CD14-positive monocyte (primary cell): ENCODE data around the gene UBE2N. TPM values are rescaled to one million over a fixed set of nuclear protein-coding genes. Genes with fewer than 3 reads are reported as not detected.

ENCODE experiments used
- DNase-seq, 3 donors: peaks; one replicate each; pipeline ENCODE4 v3.0.0-alpha.2; 2011 to 2022
- H2AFZ ChIP-seq: 2 replicates; pipeline ENCODE4 v1.6.0; 2012; ENCODE audit warnings: mild to moderate bottlenecking, low read depth, low read length, inconsistent platforms; ENCODE audit not compliant: insufficient read depth, poor library complexity, severe bottlenecking
- H3K27ac ChIP-seq, 2 donors: 1 replicate in 1 of 2; 2 replicates in 1 of 2; pipeline ENCODE4 v1.5.1; 2012 to 2013; ENCODE audit warnings: low read length in 2 of 2, control low read depth in 1 of 2, inconsistent platforms in 1 of 2, low read depth in 1 of 2, mild to moderate bottlenecking in 1 of 2
- H3K27me3 ChIP-seq, 2 donors: one replicate each; pipeline versions ENCODE4 v1.6.0 to v1.6.1; 2011 to 2013; ENCODE audit warnings: low read length in 2 of 2; ENCODE audit not compliant: control insufficient read depth in 2 of 2, insufficient read depth in 2 of 2
- H3K36me3 ChIP-seq, 2 donors: replicated peaks in 1 of 2; 1 replicate in 1 of 2; 2 replicates in 1 of 2; pipeline versions ENCODE4 v1.5.1 to v1.6.1; 2012 to 2013; ENCODE audit warnings: low read length in 2 of 2, control low read depth in 1 of 2, inconsistent platforms in 1 of 2, mild to moderate bottlenecking in 1 of 2; ENCODE audit not compliant: insufficient read depth in 2 of 2, control insufficient read depth in 1 of 2
- H3K4me1 ChIP-seq, 2 donors: 1 replicate in 1 of 2; 2 replicates in 1 of 2; pipeline versions ENCODE4 v1.5.1 to v1.6.1; 2012 to 2013; ENCODE audit warnings: low read length in 2 of 2, control low read depth in 1 of 2, inconsistent platforms in 1 of 2, mild to moderate bottlenecking in 1 of 2, moderate library complexity in 1 of 2; ENCODE audit not compliant: insufficient read depth in 2 of 2, control insufficient read depth in 1 of 2
- H3K4me2 ChIP-seq: replicated peaks from 2 replicates; pipeline ENCODE3; 2012; ENCODE audit warnings: low read length, moderate library complexity, mild to moderate bottlenecking; ENCODE audit not compliant: poor library complexity, severe bottlenecking; ENCODE audit errors: extremely low read depth
- H3K4me3 ChIP-seq, 3 experiments: fragments of 200-600 bp in 1 of 3; sonication (generic) in 1 of 3; replicated peaks in 1 of 3; 1 replicate in 2 of 3; 2 replicates in 1 of 3; pipeline ENCODE4 v1.5.1; 2011 to 2013; ENCODE audit warnings: low read length in 3 of 3, mild to moderate bottlenecking in 3 of 3, control low read depth in 2 of 3, low read depth in 2 of 3, inconsistent platforms in 1 of 3, moderate library complexity in 1 of 3
- H3K79me2 ChIP-seq: 2 replicates; pipeline ENCODE4 v1.6.0; 2012; ENCODE audit warnings: mild to moderate bottlenecking, control low read depth, inconsistent platforms, low read length, moderate library complexity; ENCODE audit not compliant: insufficient read depth
- H3K9ac ChIP-seq: 2 replicates; pipeline ENCODE4 v1.6.0; 2017; ENCODE audit warnings: low read length, mild to moderate bottlenecking; ENCODE audit not compliant: insufficient read depth, poor library complexity, severe bottlenecking
- H3K9me3 ChIP-seq, 2 donors: replicated peaks in 1 of 2; 1 replicate in 1 of 2; 2 replicates in 1 of 2; pipeline versions ENCODE4 v1.5.1 to v1.6.1; 2012 to 2013; ENCODE audit warnings: low read length in 2 of 2, control low read depth in 1 of 2; ENCODE audit not compliant: control insufficient read depth in 1 of 2, insufficient read depth in 1 of 2
- H4K20me1 ChIP-seq: 2 replicates; pipeline ENCODE4 v1.6.0; 2012; ENCODE audit warnings: mild to moderate bottlenecking, low read length, control low read depth, moderate library complexity; ENCODE audit not compliant: insufficient read depth
- H3K27ac Mint-ChIP-seq, 7 donors: one replicate each; pipeline ENCODE4 v1.8.0; 2020; ENCODE audit warnings: mild to moderate bottlenecking in 7 of 7, mixed read lengths in 7 of 7, moderate library complexity in 6 of 7, inconsistent platforms in 2 of 7
- H3K27me3 Mint-ChIP-seq, 3 donors: one replicate each; pipeline ENCODE4 v1.8.0; 2021 to 2022; ENCODE audit warnings: low read depth in 3 of 3, mild to moderate bottlenecking in 3 of 3, mixed read lengths in 3 of 3, moderate library complexity in 3 of 3, inconsistent platforms in 1 of 3
- H3K36me3 Mint-ChIP-seq, 2 donors: one replicate each; pipeline ENCODE4 v1.8.0; 2020; ENCODE audit warnings: mixed read lengths in 2 of 2, inconsistent platforms in 1 of 2, mild to moderate bottlenecking in 1 of 2
- H3K4me1 Mint-ChIP-seq: one replicate; pipeline ENCODE4 v1.8.0; 2020; ENCODE audit warnings: mild to moderate bottlenecking, mixed read lengths
- H3K4me3 Mint-ChIP-seq, 2 donors: one replicate each; pipeline ENCODE4 v1.8.0; 2020; ENCODE audit warnings: mild to moderate bottlenecking in 2 of 2, mixed read lengths in 2 of 2, moderate library complexity in 1 of 2
- H3K9me3 Mint-ChIP-seq, 7 donors: one replicate each; pipeline ENCODE4 v1.8.0; 2020 to 2022; ENCODE audit warnings: mixed read lengths in 7 of 7, mild to moderate bottlenecking in 6 of 7, moderate library complexity in 6 of 7, inconsistent platforms in 2 of 7
- CTCF ChIP-seq: fragments of 200-600 bp; IDR thresholded peaks from one replicate; pipeline ENCODE4 v1.8.0; 2022; ENCODE audit warnings: antibody characterized with exemption, mild to moderate bottlenecking
- WGBS: methylation state at CpG from one replicate; pipeline ENCODE4 v1.1.5; 2013; ENCODE audit warnings: missing lambda C conversion rate; ENCODE audit not compliant: insufficient coverage; 5-methylcytosine and 5-hydroxymethylcytosine counted together
- intact Hi-C, 2 donors: fragments of 100-400 bp; cut with micrococcal nuclease; formaldehyde crosslinking; loops; one replicate each; pipeline versions ENCODE4 v1.15.0 to v1.15.1; 2023
- polyA plus RNA-seq, 3 donors: library from polyadenylated mRNA; depleted of rRNA in 1 of 3; unstranded in 2 of 3; stranded (reverse) in 1 of 3; fragments of 300-500 nt in 2 of 3; fragments of >200 nt in 1 of 3; fragmentation: Illumina TruSeq in 2 of 3; gene quantifications; 1 replicate in 2 of 3; 2 replicates in 1 of 3; pipeline ENCODE4 v1.2.3, GENCODE V29; 2012 to 2021

Gene UBE2N
- polyA plus RNA-seq, 3 donors: 31.2 to 119 (median 108) TPM

- H3K27ac Mint-ChIP-seq: peak overlapping the region; percentile 86 to 95 (median 91)
- Histone ChIP-seq H3K4me1 (peaks cover 60 to 61% of the 10 kb centered on the region in 2 donors), H3K27me3 (no peaks in the 10 kb centered on the region), H3K27ac (peak overlapping the region; percentile 51 to 84), H3K4me3 (peak overlapping the region in 1 of 3 experiments; percentile 94), H3K79me2 (peaks cover 27% of the 10 kb centered on the region), H3K9ac (no peak overlapping the region), H3K36me3 (no peaks in the 10 kb centered on the region), H3K9me3 (no peaks in the 10 kb centered on the region), H2AFZ (peak overlapping the region; percentile 82), H4K20me1 (peaks cover 21% of the 10 kb centered on the region), H3K4me2 (peak overlapping the region; percentile 96)
- no CpG with 5 or more reads among the region's 6 CpGs for WGBS
- TF ChIP-seq CTCF: no peak
- DNase-seq: no peak
- no peaks in the 10 kb centered on the region for H3K9me3 Mint-ChIP-seq
- peaks cover 52% of the 10 kb centered on the region for H3K4me1 Mint-ChIP-seq
- intact Hi-C loops: loop anchor here in 1 of 2 donors (5.0 kb wide), 1 partner anchor 389 kb away; no protein-coding TSS in a partner anchor
- peaks cover 0 to 2% of the 10 kb centered on the region in 2 donors for H3K36me3 Mint-ChIP-seq
- peaks cover 0 to 6% (median 2%) of the 10 kb centered on the region in 3 donors for H3K27me3 Mint-ChIP-seq
- H3K4me3 Mint-ChIP-seq: peak overlapping the region; percentile 12 to 96
Observed at GRCh38 chr12:93375906-93376305, 65.8 kb downstream of the UBE2N start.

GRCh38 chr12:93373961-93374656, 67.6 kb downstream of the UBE2N start:
- peak in 2 of 3 donors; percentile 10 to 19 for DNase-seq
- Histone ChIP-seq H3K4me2 (no peak overlapping the region), H3K79me2 (peaks cover 9% of the 10 kb centered on the region), H2AFZ (no peak overlapping the region), H3K9me3 (no peaks in the 10 kb centered on the region), H3K9ac (no peak overlapping the region), H3K27ac (no peak overlapping the region), H3K4me1 (peaks cover 42 to 43% of the 10 kb centered on the region in 2 donors), H4K20me1 (peaks cover 5% of the 10 kb centered on the region), H3K27me3 (no peaks in the 10 kb centered on the region), H3K4me3 (no peak overlapping the region), H3K36me3 (no peaks in the 10 kb centered on the region)
- Mint-ChIP-seq H3K4me3 (no peak overlapping the region), H3K4me1 (peaks cover 37% of the 10 kb centered on the region), H3K9me3 (no peaks in the 10 kb centered on the region), H3K36me3 (peaks cover 0 to 5% of the 10 kb centered on the region in 2 donors), H3K27me3 (peaks cover 0 to 7% (median 2%) of the 10 kb centered on the region in 3 donors), H3K27ac (no peak overlapping the region)
- WGBS: no CpG with 5 or more reads among the region's 2 CpGs
- no peak for TF ChIP-seq CTCF
- intact Hi-C loops: no loop called here
